GM21723 (cell line): ENCODE measurements around the gene MYO1F.
"Not testable (repeated sequence)": the region's sequence is repeated elsewhere in the genome, so short reads cannot be mapped to it uniquely, and the experiment has no call there.

Source experiments
- ATAC-seq: cut with Tn5 transposase; IDR thresholded peaks from one replicate; pipeline ENCODE4 v1.9.1; 2021; ENCODE audit warnings: mild to moderate bottlenecking, moderate library complexity; ENCODE audit not compliant: unreplicated experiment

The MYO1F gene

GRCh38 chr19:8577247-8577646 lies at the start of gene MYO1F:
MYO1F (minus strand) TSS chr19:8577442; CDS start chr19:8577309, 133 bp downstream.
- ATAC-seq, result no peak

- no peak for ATAC-seq
These were observed 49.6 kb upstream of the MYO1F start for GRCh38 chr19:8626842-8627241.

- ATAC-seq, result not testable (repeated sequence)
These were observed 45.6 kb upstream of the MYO1F start for GRCh38 chr19:8622886-8623285.

GRCh38 chr19:8618751-8619150 lies 41.5 kb upstream of the MYO1F start:
- no peak for ATAC-seq

- no peak for ATAC-seq
These were observed 40.7 kb upstream of the MYO1F start for GRCh38 chr19:8617984-8618383.

GRCh38 chr19:8617325-8617724 lies 40.1 kb upstream of the MYO1F start:
- not testable (repeated sequence) for ATAC-seq

- ATAC-seq, result no peak
These were observed 39.6 kb upstream of the MYO1F start for GRCh38 chr19:8616861-8617260.

GRCh38 chr19:8615813-8616596 lies 38.8 kb upstream of the MYO1F start:
- no peak for ATAC-seq

GRCh38 chr19:8615024-8615423 lies 37.8 kb upstream of the MYO1F start:
- ATAC-seq, result no peak

- ATAC-seq, result no peak
These were observed 37.2 kb upstream of the MYO1F start for GRCh38 chr19:8614455-8614854.

- no peak for ATAC-seq
These were observed 35.5 kb upstream of the MYO1F start for GRCh38 chr19:8612807-8613171.

- no peak for ATAC-seq
These were observed 34.9 kb upstream of the MYO1F start for GRCh38 chr19:8611877-8612806.

- no peak for ATAC-seq
These were observed 34.2 kb upstream of the MYO1F start for GRCh38 chr19:8611391-8611876.

GRCh38 chr19:8610936-8611300 lies 33.7 kb upstream of the MYO1F start:
- no peak for ATAC-seq

GRCh38 chr19:8610041-8610935 lies 33.0 kb upstream of the MYO1F start, which contains the start of gene ADAMTS10:
ADAMTS10 (minus strand) TSS chr19:8610715; CDS start chr19:8605710, 5,005 bp downstream.
- no peak for ATAC-seq

GRCh38 chr19:8609279-8610040 lies 32.2 kb upstream of the MYO1F start:
- no peak for ATAC-seq

GRCh38 chr19:8608941-8609278 lies 31.7 kb upstream of the MYO1F start:
- no peak for ATAC-seq

- ATAC-seq, result no peak
These were observed 30.1 kb upstream of the MYO1F start for GRCh38 chr19:8607386-8607785.

GRCh38 chr19:8605514-8605913 lies 28.3 kb upstream of the MYO1F start:
- ATAC-seq, result no peak

- ATAC-seq, result no peak
These were observed 24.6 kb upstream of the MYO1F start for GRCh38 chr19:8601796-8602195.
